ENCODE measurements around the gene COX20.
"Not testable (repeated sequence)": the region's sequence is repeated elsewhere in the genome, so short reads cannot be mapped to it uniquely, and the experiment has no call there.

COX20 gene

GRCh38 chr1:244835276-244836134, at the start of gene COX20:
Gene COX20, plus strand, starts transcription at chr1:244835658. Its CDS starts 57 bp downstream, at chr1:244835715.
- DNase-seq (ENCODE audit: low read depth, low spot score), result peak; percentile 69

- DNase-seq (ENCODE audit: low read depth, low spot score), result no peak
These were observed 46.8 kb upstream of the COX20 start for GRCh38 chr1:244788493-244789275.

- DNase-seq (ENCODE audit: low read depth, low spot score), result no peak
These were observed 46.2 kb upstream of the COX20 start for GRCh38 chr1:244789276-244789580.

- no peak for DNase-seq (ENCODE audit: low read depth, low spot score)
These were observed 45.7 kb upstream of the COX20 start for GRCh38 chr1:244789731-244790130.

- no peak for DNase-seq (ENCODE audit: low read depth, low spot score)
These were observed 44.4 kb upstream of the COX20 start for GRCh38 chr1:244791061-244791460.

GRCh38 chr1:244792188-244792850, 43.1 kb upstream of the COX20 start:
- DNase-seq (ENCODE audit: low read depth, low spot score), result no peak

GRCh38 chr1:244794071-244794470, 41.4 kb upstream of the COX20 start:
- DNase-seq (ENCODE audit: low read depth, low spot score), result no peak

- DNase-seq (ENCODE audit: low read depth, low spot score), result not testable (repeated sequence)
These were observed 40.9 kb upstream of the COX20 start for GRCh38 chr1:244794516-244794915.

- DNase-seq (ENCODE audit: low read depth, low spot score), result peak; percentile 32
These were observed 38.6 kb upstream of the COX20 start for GRCh38 chr1:244796719-244797406.

- no peak for DNase-seq (ENCODE audit: low read depth, low spot score)
These were observed 34.6 kb upstream of the COX20 start for GRCh38 chr1:244800821-244801220.

GRCh38 chr1:244801246-244801645, 34.2 kb upstream of the COX20 start:
- no peak for DNase-seq (ENCODE audit: low read depth, low spot score)

GRCh38 chr1:244802041-244802440, 33.4 kb upstream of the COX20 start:
- no peak for DNase-seq (ENCODE audit: low read depth, low spot score)

GRCh38 chr1:244802556-244803239, 32.8 kb upstream of the COX20 start:
- no peak for DNase-seq (ENCODE audit: low read depth, low spot score)

GRCh38 chr1:244804841-244805240, 30.6 kb upstream of the COX20 start:
- no peak for DNase-seq (ENCODE audit: low read depth, low spot score)

- DNase-seq (ENCODE audit: low read depth, low spot score), result no peak
These were observed 28.3 kb upstream of the COX20 start for GRCh38 chr1:244807138-244807537.

- no peak for DNase-seq (ENCODE audit: low read depth, low spot score)
These were observed 25.2 kb upstream of the COX20 start for GRCh38 chr1:244810221-244810620.

- no peak for DNase-seq (ENCODE audit: low read depth, low spot score)
These were observed 22.1 kb upstream of the COX20 start for GRCh38 chr1:244813327-244813726.

GRCh38 chr1:244815600-244816099, 19.8 kb upstream of the COX20 start:
- no peak for DNase-seq (ENCODE audit: low read depth, low spot score)

- DNase-seq (ENCODE audit: low read depth, low spot score), result no peak
These were observed 18.0 kb upstream of the COX20 start for GRCh38 chr1:244817415-244817894.

- DNase-seq (ENCODE audit: low read depth, low spot score), result no peak
These were observed 15.3 kb upstream of the COX20 start for GRCh38 chr1:244820131-244820530.

- no peak for DNase-seq (ENCODE audit: low read depth, low spot score)
These were observed 14.3 kb upstream of the COX20 start for GRCh38 chr1:244821134-244821533.
